ENCODE data around the gene ATP5MC3. TPM values are rescaled to one million over a fixed set of nuclear protein-coding genes. Genes with fewer than 3 reads are reported as not detected.

Gene ATP5MC3
- polyA plus RNA-seq, 12 donors = 108 to 251 (median 231) TPM; not detected in 1

- DNase-seq = no peak
Observed at GRCh38 chr2:175126661-175127060, 54.8 kb downstream of the ATP5MC3 start.

Other genes with a start within 250 kb of the ATP5MC3 start
- gene CHN1, start 176.3 kb downstream of the ATP5MC3 start, polyA plus RNA-seq (ENCODE audit: insufficient read length in 12 of 12) = 10 to 100 TPM in 10 of 12 donors, 1 to 10 TPM in 1, not detected in 1; 8.7 to 21.2 (median 14.5) TPM
- gene ATF2, start 13.5 kb downstream of the ATP5MC3 start, polyA plus RNA-seq (ENCODE audit: insufficient read length in 12 of 12) = 10 to 100 TPM in 11 of 12 donors, not detected in 1; 31.9 to 51.3 (median 37.2) TPM

All from muscle of arm (tissue), 12 donors.